ENCODE data around the gene ARFRP1.

DNA sequence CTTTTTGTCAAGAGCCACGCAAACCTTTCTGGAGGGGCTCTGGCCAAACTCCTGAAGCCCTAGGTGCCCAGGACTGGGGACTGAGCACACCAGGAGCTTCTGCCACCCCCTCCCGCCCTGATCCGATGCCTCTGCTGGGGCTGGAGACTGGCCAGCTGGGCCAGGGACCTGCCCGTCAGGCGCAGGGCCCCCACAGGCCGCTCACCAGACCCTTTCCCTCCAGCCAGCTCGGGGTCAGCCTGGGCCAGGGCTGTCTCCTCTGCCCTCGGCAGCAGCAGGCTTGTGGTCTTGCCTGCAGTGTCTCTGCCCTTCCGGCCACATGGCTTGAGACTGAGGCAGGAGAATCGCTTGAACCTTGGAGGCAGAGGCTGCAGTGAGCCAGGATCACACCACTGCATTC lies 35.1 kb downstream of the ARFRP1 start:
- TF ChIP-seq POLR2AphosphoS5 (IDR thresholded peaks at IDR 0.05; ENCODE audit: low read depth, low read length) (no peak), TAF1 (IDR thresholded peaks at IDR 0.05; ENCODE audit: borderline replicate concordance, insufficient read depth, low read length) (no peak)
